ENCODE data around the gene TMEM37. TPM values are rescaled to one million over a fixed set of nuclear protein-coding genes. Genes with fewer than 3 reads are reported as not detected.

Gene TMEM37
- total RNA-seq, 2 donors from 2014 or later, result not detected

DNA sequence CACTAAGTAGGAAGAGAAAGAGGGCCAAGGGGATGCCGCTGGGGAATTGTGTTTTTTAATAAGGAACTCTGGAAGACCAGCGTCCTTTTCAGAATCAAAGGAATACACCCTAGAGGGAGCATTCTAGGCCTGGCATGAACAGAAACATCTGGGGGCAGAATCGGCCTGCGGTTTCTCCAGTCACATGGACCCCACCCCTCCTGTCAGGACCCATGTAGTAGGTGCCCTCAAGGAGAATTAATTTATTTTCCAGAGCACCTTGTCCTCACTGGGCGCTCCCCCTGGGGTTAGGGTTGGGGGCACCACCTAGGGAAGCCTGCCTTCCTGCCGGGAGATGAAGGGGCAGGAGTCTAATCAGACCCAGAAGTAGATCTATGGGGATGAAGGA lies 44.2 kb downstream of the TMEM37 start:
- no peak for DNase-seq
- ATAC-seq (replicated peaks in 1 of 2), result no peak
- no peaks in the 10 kb centered on the region for H3K4me1 Mint-ChIP-seq (ENCODE audit: low read depth)
- H3K36me3 Mint-ChIP-seq (ENCODE audit: insufficient read depth in 2 of 2), result no peaks in the 10 kb centered on the region
- no peak overlapping the region for H3K4me3 Mint-ChIP-seq
- H3K27me3 Mint-ChIP-seq (ENCODE audit: low read depth), result peaks cover 11% of the 10 kb centered on the region
- no peak overlapping the region for H3K27ac Mint-ChIP-seq
- H3K9me3 Mint-ChIP-seq, result no peaks in the 10 kb centered on the region

DNA sequence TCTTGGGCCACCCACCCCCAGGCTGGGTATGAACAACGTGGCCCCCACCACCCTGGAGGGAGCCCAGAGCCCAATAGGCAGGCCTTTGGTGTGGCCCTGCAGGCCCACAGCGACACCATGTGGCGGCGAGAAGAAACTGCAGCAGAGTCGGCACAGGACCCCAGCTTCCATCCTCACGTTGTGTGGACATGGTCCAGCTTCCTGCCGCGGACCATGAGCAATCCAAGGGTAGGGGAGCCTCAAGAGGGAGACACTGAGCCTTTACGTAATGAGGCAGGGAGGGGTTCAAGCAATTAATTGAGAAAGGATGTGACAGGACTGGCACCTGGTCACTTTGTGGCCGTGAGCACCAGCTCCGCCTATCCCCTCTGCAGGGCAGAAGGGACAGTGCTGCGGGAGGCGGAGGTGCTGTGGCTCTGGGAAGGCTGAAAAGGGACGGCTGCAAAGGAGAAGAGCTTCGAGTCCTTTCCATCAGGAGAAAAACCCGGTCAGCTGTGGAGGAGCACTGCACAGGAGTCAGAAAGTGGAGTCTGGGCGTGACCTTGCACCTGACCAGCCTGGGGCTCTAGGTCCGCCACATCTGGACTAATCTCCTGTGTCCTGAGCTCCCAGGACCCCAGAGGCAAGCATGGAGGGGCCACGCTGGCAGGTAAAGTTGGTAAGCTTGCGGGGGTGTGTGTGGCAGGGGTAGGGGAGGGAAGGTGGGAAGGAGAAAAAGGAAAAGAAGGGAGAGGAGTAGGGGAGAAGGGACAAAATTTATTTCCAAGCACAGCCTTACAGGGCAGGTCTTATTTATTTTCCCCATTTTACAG lies 44.9 kb downstream of the TMEM37 start:
- H3K9me3 Mint-ChIP-seq, result no peaks in the 10 kb centered on the region
- no peak overlapping the region for H3K4me3 Mint-ChIP-seq
- peaks cover 11% of the 10 kb centered on the region for H3K27me3 Mint-ChIP-seq (ENCODE audit: low read depth)
- H3K36me3 Mint-ChIP-seq (ENCODE audit: insufficient read depth in 2 of 2), result no peaks in the 10 kb centered on the region
- no peaks in the 10 kb centered on the region for H3K4me1 Mint-ChIP-seq (ENCODE audit: low read depth)
- DNase-seq (peak; percentile 45 to 46), ATAC-seq (replicated peaks in 1 of 2) (peak; percentile 71 to 76)
- H3K27ac Mint-ChIP-seq, result no peak overlapping the region

DNA sequence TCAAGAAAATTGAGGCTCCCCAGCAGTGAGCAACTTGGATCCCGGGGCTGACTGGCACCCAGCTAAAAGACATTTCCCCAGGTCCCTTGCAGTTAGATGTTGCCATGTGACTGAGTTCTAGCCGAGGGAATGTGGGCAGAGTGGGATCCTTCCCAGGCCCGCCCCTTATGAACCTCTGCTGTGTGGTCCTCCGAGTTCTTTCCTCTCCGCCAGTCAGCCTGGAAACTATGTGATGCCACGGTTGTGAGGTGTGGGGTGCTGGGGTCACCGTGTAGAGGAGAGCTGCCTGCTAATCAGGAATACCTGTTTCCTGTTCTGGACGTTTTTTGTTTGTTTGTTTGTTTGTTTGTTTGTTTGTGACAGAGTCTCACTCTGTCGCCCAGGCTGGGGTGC lies 45.5 kb downstream of the TMEM37 start:
- no peak for DNase-seq
- no peak overlapping the region for H3K4me3 Mint-ChIP-seq
- no peak for ATAC-seq (replicated peaks in 1 of 2)
- peaks cover 11% of the 10 kb centered on the region for H3K27me3 Mint-ChIP-seq (ENCODE audit: low read depth)
- no peaks in the 10 kb centered on the region for H3K4me1 Mint-ChIP-seq (ENCODE audit: low read depth)
- no peak overlapping the region for H3K27ac Mint-ChIP-seq
- H3K9me3 Mint-ChIP-seq, result no peaks in the 10 kb centered on the region
- H3K36me3 Mint-ChIP-seq (ENCODE audit: insufficient read depth in 2 of 2), result no peaks in the 10 kb centered on the region

DNA sequence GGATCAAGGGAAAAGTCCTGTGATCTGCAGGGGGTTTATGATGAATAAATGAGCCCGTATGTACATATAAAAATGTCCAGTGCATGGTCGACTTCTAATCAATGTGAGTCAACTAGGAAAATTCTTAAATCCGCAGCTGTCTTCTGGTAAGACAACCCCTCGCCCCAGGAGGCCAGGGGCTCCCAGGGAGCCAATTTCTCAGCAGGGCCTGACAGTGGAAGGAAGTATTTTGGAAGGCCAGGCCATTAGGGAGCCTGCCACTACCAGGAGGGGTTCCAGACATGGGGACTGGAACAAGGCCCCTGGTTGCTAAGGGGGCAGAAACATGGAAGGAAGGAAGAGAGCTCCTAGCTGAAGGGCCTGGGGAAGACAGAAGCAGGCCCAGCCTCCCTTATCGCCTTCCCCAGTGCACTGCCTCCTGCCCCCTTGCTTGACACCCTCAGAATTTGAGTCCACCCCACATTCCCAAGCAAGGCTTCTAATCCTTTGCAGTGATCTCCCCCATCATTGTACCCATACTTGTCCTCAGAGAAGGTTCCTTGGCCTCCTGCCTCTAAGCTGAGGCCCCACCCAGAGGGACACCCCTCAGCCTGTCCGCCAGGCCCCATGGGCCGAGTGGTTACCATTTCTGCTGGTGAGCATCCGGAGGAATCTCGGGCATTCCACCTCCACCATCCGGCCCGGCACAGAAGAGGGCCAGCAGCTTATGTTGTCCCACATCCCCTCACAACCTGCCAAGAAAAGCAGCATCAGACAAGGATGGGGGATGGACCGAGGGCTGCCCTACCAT lies 46.7 kb downstream of the TMEM37 start:
- Mint-ChIP-seq H3K36me3 (ENCODE audit: insufficient read depth in 2 of 2) (no peaks in the 10 kb centered on the region), H3K27ac (no peak overlapping the region), H3K9me3 (no peaks in the 10 kb centered on the region), H3K4me3 (no peak overlapping the region), H3K4me1 (ENCODE audit: low read depth) (no peaks in the 10 kb centered on the region), H3K27me3 (ENCODE audit: low read depth) (peaks cover 11% of the 10 kb centered on the region)
- no peak for ATAC-seq (replicated peaks in 1 of 2)
- DNase-seq, result no peak

DNA sequence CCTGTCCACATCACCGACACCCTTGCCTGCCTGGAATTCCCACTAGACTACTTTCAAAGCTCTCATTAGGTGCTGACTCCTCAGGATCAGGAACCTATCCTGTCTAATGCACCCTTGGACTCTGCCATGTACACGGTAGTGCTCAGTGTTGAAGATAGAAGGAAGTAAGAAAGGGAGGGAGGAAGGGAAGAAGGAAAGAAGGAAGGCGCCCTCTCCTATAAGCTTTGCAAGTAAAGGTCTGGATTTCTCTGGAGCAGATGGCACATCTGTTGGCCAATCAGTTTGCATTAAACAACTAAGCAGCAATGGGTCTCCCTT lies 47.3 kb downstream of the TMEM37 start:
- no peak overlapping the region for H3K4me3 Mint-ChIP-seq
- H3K27ac Mint-ChIP-seq, result no peak overlapping the region
- ATAC-seq (replicated peaks in 1 of 2) (no peak), DNase-seq (no peak)
- H3K9me3 Mint-ChIP-seq, result no peaks in the 10 kb centered on the region
- peaks cover 11% of the 10 kb centered on the region for H3K27me3 Mint-ChIP-seq (ENCODE audit: low read depth)
- H3K36me3 Mint-ChIP-seq (ENCODE audit: insufficient read depth in 2 of 2), result no peaks in the 10 kb centered on the region
- H3K4me1 Mint-ChIP-seq (ENCODE audit: low read depth), result no peaks in the 10 kb centered on the region

DNA sequence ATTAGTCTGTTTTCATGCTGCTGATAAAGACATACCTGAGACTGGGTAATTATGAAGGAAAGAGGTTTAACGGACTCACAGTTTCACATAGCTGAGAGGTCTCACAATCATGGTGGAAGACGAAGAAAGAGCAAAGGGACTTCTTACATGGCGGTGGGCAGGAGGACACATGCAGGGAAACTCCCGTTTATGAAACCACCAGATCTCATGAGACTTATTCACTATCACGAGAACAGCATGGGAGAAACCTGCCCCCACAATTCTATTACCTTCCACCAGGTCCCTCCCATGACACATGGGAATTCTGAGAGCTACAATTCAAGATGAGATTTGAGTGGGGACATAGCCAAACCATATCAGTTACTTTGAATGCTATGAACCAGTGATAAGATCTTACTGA lies 48.5 kb downstream of the TMEM37 start:
- Mint-ChIP-seq H3K27ac (no peak overlapping the region), H3K9me3 (no peaks in the 10 kb centered on the region), H3K4me3 (no peak overlapping the region), H3K27me3 (ENCODE audit: low read depth) (peaks cover 11% of the 10 kb centered on the region), H3K36me3 (ENCODE audit: insufficient read depth in 2 of 2) (no peaks in the 10 kb centered on the region), H3K4me1 (ENCODE audit: low read depth) (no peaks in the 10 kb centered on the region)
- DNase-seq (no peak), ATAC-seq (replicated peaks in 1 of 2) (no peak)

DNA sequence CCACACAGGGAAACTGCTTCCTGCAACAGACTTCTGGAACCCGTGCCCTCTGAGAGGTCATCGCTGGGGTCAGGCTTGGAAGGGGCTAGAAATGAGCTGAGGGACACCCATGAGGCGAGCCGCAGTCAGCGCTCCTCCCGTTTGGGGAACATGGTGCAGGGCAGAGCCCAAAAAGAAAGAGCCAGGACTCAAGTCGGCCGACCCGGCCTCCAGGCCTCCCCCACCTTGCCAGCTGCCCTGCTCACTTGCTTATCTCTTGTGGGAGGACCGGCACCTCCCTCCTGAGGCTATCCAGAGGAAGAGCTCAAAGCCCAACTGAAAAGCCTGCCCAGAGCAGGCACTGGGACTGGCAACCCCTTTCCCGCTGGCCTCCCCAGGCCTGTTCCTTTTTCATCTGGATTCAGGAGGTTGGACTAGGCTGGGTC lies 49.1 kb downstream of the TMEM37 start:
- Mint-ChIP-seq H3K27ac (no peak overlapping the region), H3K27me3 (ENCODE audit: low read depth) (peaks cover 11% of the 10 kb centered on the region), H3K36me3 (ENCODE audit: insufficient read depth in 2 of 2) (no peaks in the 10 kb centered on the region), H3K9me3 (no peaks in the 10 kb centered on the region), H3K4me3 (no peak overlapping the region), H3K4me1 (ENCODE audit: low read depth) (no peaks in the 10 kb centered on the region)
- no peak for ATAC-seq (replicated peaks in 1 of 2)
- DNase-seq, result no peak

DNA sequence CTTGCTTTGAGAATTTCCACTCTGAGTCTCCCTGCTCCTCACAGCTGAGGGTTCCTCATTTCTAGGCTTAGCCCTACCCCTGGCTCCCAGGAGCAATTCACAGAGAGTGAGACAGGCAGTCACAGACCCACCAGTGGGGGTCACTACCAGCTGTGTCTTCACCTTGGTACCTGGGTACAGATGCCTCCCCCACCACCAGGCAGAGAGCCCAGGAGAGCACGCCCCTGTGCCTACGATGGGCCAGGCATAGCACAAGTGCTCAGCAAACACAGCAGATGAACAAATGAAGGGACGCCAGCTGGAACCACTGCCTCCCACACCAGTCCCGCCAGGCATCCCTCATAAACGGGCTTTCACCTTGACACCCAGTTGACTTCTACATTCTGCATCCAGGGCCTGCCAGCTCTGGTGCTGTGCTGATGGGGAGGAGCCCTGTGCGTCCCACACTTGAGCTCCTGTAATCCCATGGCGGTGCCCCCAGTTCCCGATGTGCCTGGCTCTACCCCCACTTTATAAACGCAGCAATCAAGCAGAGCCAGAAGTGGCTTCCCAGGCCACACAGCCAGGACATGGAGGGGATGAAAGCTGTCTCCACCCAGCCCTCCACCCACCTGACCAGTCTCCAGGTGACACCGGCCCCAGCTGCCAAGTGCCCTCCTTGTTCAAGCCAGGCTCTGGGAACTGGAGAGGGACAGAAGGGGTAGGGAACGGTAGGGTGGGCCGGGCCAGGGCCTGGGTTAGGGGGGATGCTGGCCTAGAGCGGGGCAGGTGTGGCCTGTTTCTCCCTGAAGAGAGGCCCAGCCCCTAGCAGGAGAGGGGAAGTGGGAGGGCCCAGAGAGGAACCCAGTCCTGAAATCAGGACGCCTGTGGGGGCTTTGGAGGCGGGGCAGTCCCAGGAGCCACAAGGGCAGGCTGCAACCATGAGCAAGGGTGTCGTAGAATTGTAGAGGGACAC lies 50.1 kb downstream of the TMEM37 start:
- no peaks in the 10 kb centered on the region for H3K4me1 Mint-ChIP-seq (ENCODE audit: low read depth)
- ATAC-seq (replicated peaks in 1 of 2) (no peak), DNase-seq (no peak)
- no peaks in the 10 kb centered on the region for H3K36me3 Mint-ChIP-seq (ENCODE audit: insufficient read depth in 2 of 2)
- no peaks in the 10 kb centered on the region for H3K9me3 Mint-ChIP-seq
- H3K27me3 Mint-ChIP-seq (ENCODE audit: low read depth), result peaks cover 4% of the 10 kb centered on the region
- H3K27ac Mint-ChIP-seq, result no peak overlapping the region
- H3K4me3 Mint-ChIP-seq, result no peak overlapping the region

DNA sequence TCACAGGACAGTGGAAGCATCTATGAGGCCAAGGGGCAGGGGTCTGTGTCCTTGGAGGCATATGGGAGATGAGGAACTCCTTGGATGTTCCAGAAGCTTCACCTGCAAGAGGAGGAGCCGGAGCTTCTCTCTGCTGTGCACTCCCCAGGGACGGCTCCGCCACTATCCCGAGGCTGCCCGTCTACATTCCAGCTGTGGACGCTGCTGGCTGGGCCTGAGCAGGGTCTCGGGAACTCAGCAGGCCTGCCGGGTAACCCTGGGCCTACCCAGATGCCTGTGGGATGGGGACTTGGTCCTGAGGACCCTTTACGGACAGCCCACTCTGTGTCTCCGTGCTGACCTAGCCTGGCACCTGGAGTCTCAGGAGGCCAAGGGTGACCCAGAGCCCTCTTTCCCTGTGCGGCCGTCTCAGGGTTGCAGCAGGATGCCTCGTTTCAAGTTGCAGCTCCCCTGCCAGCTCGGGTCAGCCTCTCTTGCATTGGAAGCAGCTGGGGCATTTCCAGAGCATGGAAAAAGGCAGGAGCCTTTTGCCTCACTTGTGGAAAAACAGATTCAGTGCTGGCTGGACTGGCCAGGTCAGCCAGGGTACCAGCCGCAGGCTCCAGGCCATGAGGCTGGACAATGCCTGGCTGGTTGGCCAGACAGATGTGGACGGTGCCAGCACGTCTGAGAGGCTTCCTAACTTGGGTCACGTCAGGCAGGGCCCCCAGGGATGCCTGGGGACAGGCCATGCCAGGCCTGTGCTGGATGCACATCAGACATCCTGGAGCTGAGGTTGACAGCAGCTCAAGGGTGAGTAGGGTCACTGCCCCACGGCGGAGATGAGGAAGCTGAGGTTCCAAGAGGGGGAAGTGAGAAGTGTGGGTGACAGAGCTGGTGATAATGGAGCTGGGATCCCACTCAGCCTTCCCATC lies 51.1 kb downstream of the TMEM37 start:
- ATAC-seq (replicated peaks in 1 of 2) (no peak), DNase-seq (no peak)
- no peaks in the 10 kb centered on the region for H3K9me3 Mint-ChIP-seq
- H3K36me3 Mint-ChIP-seq (ENCODE audit: insufficient read depth in 2 of 2), result no peaks in the 10 kb centered on the region
- no peaks in the 10 kb centered on the region for H3K4me1 Mint-ChIP-seq (ENCODE audit: low read depth)
- no peak overlapping the region for H3K4me3 Mint-ChIP-seq
- no peaks in the 10 kb centered on the region for H3K27me3 Mint-ChIP-seq (ENCODE audit: low read depth)
- no peak overlapping the region for H3K27ac Mint-ChIP-seq

DNA sequence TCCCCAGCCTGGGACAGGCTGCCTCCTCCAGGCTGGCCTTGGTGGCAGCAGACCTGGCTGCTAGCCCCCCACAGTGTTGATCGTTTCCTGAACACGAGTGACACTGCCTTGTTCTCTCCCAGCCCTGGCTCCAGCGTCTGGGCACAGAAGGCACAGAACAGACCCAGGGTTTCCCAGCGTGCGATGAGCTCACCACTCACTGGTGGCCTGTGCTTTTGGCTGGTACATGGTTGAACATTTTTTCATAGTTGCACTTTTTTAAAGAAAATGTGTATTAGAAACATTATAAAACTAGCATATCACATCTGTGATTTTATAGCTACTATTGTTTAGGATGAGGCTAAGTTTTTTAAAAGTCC lies 51.7 kb downstream of the TMEM37 start:
- ATAC-seq (replicated peaks in 1 of 2) (no peak), DNase-seq (no peak)
- no peaks in the 10 kb centered on the region for H3K4me1 Mint-ChIP-seq (ENCODE audit: low read depth)
- no peak overlapping the region for H3K4me3 Mint-ChIP-seq
- no peaks in the 10 kb centered on the region for H3K36me3 Mint-ChIP-seq (ENCODE audit: insufficient read depth in 2 of 2)
- no peak overlapping the region for H3K27ac Mint-ChIP-seq
- H3K9me3 Mint-ChIP-seq, result no peaks in the 10 kb centered on the region
- H3K27me3 Mint-ChIP-seq (ENCODE audit: low read depth), result no peaks in the 10 kb centered on the region

DNA sequence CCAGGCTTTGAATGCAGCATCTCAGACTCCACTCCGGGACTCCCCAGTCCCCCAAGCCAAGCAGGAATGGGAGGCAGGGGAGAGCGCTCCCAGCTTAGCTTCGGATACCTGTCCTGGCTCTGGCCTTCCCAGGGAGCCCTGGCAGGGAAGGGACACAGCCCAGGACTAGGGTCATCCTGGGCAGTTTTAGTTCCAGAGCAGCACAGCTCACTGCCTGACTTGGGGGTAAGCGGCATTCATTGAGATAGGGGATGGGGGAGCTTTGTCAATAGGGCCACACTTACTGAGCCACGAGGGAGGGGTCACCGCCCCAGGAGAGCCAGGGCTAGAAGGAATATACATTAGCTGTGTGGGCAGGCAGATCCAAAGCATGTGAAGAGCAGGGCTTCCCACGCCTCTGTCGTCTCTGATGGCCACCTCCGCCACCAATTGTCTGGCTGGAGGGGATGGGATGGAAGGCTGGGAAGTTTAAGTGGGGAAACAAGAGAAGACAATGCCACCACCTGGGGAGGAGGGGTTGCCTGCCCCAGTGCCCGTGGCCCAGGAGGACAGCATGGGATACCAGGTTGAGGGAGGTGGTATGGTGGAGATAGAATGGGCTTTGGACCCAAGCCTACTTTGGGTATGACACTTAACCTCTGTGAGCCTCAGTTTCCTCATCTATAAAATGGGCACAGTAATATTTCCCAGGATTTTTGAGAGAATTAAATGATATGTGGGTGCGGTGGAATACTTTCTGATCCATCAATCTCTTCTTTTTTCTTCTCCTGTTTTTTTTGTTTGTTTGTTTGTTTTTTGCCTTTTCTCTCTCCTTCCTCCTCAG lies 52.5 kb downstream of the TMEM37 start:
- Mint-ChIP-seq H3K9me3 (no peaks in the 10 kb centered on the region), H3K4me3 (no peak overlapping the region), H3K4me1 (ENCODE audit: low read depth) (no peaks in the 10 kb centered on the region), H3K27ac (no peak overlapping the region), H3K36me3 (ENCODE audit: insufficient read depth in 2 of 2) (no peaks in the 10 kb centered on the region), H3K27me3 (ENCODE audit: low read depth) (no peaks in the 10 kb centered on the region)
- DNase-seq, result no peak
- ATAC-seq (replicated peaks in 1 of 2), result no peak

DNA sequence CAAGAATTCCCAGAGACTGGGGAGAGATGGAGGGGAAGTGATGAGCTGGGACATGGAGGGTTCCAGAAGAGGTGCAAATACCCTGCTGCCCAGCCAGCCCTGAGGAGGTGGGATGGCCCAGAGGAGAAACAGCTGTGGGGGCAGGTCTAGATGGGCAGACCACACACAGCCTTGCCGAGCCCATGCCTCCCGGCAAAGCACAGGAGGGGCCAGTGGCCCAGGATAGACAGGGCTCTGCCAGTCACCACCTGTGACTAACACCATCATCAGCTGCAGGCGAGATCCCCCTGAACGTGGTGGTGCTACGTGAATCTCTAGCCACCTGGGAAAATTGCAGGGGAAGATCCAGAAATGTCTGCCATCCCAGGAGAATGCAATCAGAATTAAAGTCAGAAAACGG lies 53.2 kb downstream of the TMEM37 start:
- DNase-seq, result no peak
- Mint-ChIP-seq H3K36me3 (ENCODE audit: insufficient read depth in 2 of 2) (no peaks in the 10 kb centered on the region), H3K4me1 (ENCODE audit: low read depth) (no peaks in the 10 kb centered on the region), H3K27me3 (ENCODE audit: low read depth) (no peaks in the 10 kb centered on the region), H3K4me3 (no peak overlapping the region), H3K27ac (no peak overlapping the region), H3K9me3 (no peaks in the 10 kb centered on the region)
- no peak for ATAC-seq (replicated peaks in 1 of 2)

Measured in activated T-cell treated with anti-CD3 and anti-CD28 coated beads, Interleukin-2, amount 50 U/mL, for 72 hours (primary cell).